ENCODE data around the gene FOXO1.

Gene FOXO1

DNA sequence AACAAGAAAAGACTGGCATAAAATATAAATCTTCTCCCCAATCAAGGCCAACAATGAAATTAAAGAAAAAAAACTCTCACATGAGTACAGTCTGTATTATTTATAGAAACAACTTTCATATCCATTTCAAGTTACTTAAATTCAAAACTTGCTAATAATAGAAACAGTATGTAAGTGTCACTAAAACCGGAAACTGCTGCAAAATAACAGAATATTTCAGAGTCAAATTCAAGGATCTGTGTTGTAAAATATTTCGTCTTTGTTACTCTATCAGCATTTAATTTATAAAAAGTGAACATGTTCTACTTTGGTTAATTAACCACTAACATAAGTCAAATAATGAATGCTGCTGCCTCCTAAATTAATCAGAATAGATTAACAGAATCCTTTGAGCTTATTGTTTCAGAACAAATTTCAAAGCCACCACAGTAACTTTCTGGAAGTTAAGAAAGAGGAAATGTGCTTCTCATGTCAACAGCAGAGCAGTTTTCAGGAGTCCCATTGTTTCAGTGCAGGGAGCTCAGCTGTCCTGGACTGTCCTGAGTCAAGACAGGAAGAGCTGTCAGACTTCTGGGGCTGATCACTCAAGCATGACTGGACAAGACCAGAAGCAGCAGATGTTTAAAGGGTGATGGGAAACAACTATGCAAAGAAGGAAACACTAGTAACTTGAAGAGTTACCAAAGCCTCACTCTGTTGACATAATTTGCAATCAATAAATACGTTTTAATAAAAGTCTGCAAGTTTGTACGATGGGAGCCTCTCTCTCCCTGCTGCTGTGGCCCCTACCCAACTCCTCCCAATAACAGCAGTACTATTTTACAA, 76.9 kb downstream of the FOXO1 start:
- Histone ChIP-seq H3K9ac (ENCODE audit: low read length) (peak overlapping the region; percentile 39), H3K4me1 (ENCODE audit: insufficient read depth, low read length, severe bottlenecking) (peaks cover 87% of the 10 kb centered on the region), H3K27ac (ENCODE audit: low read depth, low read length, poor library complexity, severe bottlenecking) (peak overlapping the region; percentile 90), H3K27me3 (ENCODE audit: insufficient read depth, low read length) (no peaks in the 10 kb centered on the region), H2AFZ (ENCODE audit: low read length) (no peak overlapping the region), H3K36me3 (ENCODE audit: insufficient read depth, low read length) (peaks cover 8% of the 10 kb centered on the region), H3K79me2 (ENCODE audit: insufficient read depth, low read length) (peaks cover 99% of the 10 kb centered on the region), H3F3A (ENCODE audit: insufficient read depth, low read length) (peaks cover 4% of the 10 kb centered on the region; the same call in 1 of the 2 replicates), H4K20me1 (ENCODE audit: insufficient read depth, low read length) (no peaks in the 10 kb centered on the region), H3K4me2 (ENCODE audit: low read length) (peak overlapping the region; percentile 68), H3K9me2 (ENCODE audit: low read depth, low read length) (no peaks in the 10 kb centered on the region), H3K9me3 (ENCODE audit: low read length) (no peaks in the 10 kb centered on the region), H3K4me3 (ENCODE audit: low read depth, low read length, poor library complexity, severe bottlenecking) (peak overlapping the region; percentile 46)
- no peak for TF ChIP-seq EZH2 (IDR thresholded peaks at IDR 0.05; ENCODE audit: borderline replicate concordance, low read length)
- TF ChIP-seq, protein P1, sequence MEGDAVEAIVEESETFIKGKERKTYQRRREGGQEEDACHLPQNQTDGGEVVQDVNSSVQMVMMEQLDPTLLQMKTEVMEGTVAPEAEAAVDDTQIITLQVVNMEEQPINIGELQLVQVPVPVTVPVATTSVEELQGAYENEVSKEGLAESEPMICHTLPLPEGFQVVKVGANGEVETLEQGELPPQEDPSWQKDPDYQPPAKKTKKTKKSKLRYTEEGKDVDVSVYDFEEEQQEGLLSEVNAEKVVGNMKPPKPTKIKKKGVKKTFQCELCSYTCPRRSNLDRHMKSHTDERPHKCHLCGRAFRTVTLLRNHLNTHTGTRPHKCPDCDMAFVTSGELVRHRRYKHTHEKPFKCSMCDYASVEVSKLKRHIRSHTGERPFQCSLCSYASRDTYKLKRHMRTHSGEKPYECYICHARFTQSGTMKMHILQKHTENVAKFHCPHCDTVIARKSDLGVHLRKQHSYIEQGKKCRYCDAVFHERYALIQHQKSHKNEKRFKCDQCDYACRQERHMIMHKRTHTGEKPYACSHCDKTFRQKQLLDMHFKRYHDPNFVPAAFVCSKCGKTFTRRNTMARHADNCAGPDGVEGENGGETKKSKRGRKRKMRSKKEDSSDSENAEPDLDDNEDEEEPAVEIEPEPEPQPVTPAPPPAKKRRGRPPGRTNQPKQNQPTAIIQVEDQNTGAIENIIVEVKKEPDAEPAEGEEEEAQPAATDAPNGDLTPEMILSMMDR (IDR thresholded peaks at IDR 0.05; ENCODE audit: low read length), result no peak

DNA sequence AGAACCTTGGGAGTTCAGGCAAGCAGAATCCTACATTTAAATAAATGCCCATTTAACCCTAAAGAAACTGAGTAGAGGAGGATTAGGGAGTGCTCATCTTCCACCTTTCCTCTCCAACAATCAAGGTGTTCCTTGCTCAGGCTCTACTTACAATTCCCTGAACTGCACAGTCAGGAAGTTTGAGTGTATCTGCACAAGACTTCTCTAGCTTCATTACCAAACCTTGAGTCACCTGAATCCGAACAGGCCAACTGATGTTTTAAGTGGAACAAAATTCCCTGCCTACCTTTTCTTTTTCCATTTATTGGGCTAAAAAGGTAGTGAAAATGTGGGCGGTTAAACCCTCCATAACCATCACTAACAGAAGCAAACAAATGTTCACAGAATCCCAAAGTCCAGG, 78.3 kb downstream of the FOXO1 start:
- peak overlapping the region; percentile 68 for H3K4me2 ChIP-seq (ENCODE audit: low read length)

DNA sequence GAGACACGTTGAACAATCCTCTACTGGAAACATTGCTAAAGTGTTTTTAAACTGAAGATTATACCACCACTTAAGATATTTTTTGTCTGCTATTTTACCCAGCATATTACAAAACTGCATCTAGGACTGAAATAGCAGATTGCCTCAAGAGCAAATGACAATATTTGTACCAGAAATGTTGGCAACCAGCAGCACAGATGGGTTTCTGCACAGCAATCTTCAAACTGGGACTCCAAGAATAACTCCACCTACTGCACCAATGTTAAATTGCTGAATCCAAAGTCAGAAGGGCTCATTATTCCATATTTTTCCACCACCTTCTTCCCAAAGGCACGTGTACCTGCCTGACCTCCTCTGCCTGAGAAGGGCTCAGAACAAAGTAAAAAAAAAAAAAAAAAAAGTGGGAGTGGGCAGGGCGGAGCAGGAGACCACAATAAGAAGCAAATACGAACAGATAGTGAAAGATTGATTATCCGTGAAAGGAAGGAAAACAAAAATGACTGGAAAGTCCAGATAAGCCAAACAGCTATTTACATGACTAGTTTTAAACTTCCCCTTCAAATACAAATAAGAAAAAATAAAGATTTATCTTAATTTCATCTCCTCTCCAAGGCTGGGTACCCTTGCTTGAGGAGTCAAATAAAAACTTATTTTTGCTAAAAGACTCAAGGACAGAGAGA, 79.4 kb downstream of the FOXO1 start:
- peak overlapping the region; percentile 9 for H3K4me3 ChIP-seq (ENCODE audit: low read depth, low read length, poor library complexity, severe bottlenecking)
- H3K27ac ChIP-seq (ENCODE audit: low read depth, low read length, poor library complexity, severe bottlenecking), result peak overlapping the region; percentile 90
- H3K9ac ChIP-seq (ENCODE audit: low read length), result peak overlapping the region; percentile 29
- 0 out of 2 replicates have a peak, but pooled peaks cover 3% of the 10 kb centered on the region for H3K9me3 ChIP-seq (ENCODE audit: low read length)
- H3K4me1 ChIP-seq (ENCODE audit: insufficient read depth, low read length, severe bottlenecking), result peaks cover 71% of the 10 kb centered on the region
- H4K20me1 ChIP-seq (ENCODE audit: insufficient read depth, low read length), result no peaks in the 10 kb centered on the region
- peak overlapping the region; percentile 68 for H3K4me2 ChIP-seq (ENCODE audit: low read length)
- H3K79me2 ChIP-seq (ENCODE audit: insufficient read depth, low read length), result peaks cover 98% of the 10 kb centered on the region
- no peak for TF ChIP-seq EZH2 (IDR thresholded peaks at IDR 0.05; ENCODE audit: borderline replicate concordance, low read length)
- TF ChIP-seq, protein P1 (IDR thresholded peaks at IDR 0.05; ENCODE audit: low read length), result no peak; the same call in 1 of the 2 replicates
- peaks cover 6% of the 10 kb centered on the region for H3F3A ChIP-seq (ENCODE audit: insufficient read depth, low read length)
- no peaks in the 10 kb centered on the region for H3K27me3 ChIP-seq (ENCODE audit: insufficient read depth, low read length)
- H3K36me3 ChIP-seq (ENCODE audit: insufficient read depth, low read length), result peaks cover 20% of the 10 kb centered on the region
- H2AFZ ChIP-seq (ENCODE audit: low read length), result no peak overlapping the region
- no peaks in the 10 kb centered on the region for H3K9me2 ChIP-seq (ENCODE audit: low read depth, low read length)

More for the DNA sequence above, 78.3 kb downstream of the FOXO1 start:
- Histone ChIP-seq H3K9me2 (ENCODE audit: low read depth, low read length) (no peaks in the 10 kb centered on the region), H4K20me1 (ENCODE audit: insufficient read depth, low read length) (no peaks in the 10 kb centered on the region), H3K9me3 (ENCODE audit: low read length) (0 out of 2 replicates have a peak, but pooled peaks cover 1% of the 10 kb centered on the region), H3K4me3 (ENCODE audit: low read depth, low read length, poor library complexity, severe bottlenecking) (peak overlapping the region; percentile 9), H3K36me3 (ENCODE audit: insufficient read depth, low read length) (peaks cover 19% of the 10 kb centered on the region), H3K27me3 (ENCODE audit: insufficient read depth, low read length) (no peaks in the 10 kb centered on the region), H2AFZ (ENCODE audit: low read length) (no peak overlapping the region), H3K9ac (ENCODE audit: low read length) (peak overlapping the region; percentile 29; the same call in 1 of the 2 replicates), H3K4me1 (ENCODE audit: insufficient read depth, low read length, severe bottlenecking) (peaks cover 73% of the 10 kb centered on the region), H3K79me2 (ENCODE audit: insufficient read depth, low read length) (peaks cover 98% of the 10 kb centered on the region), H3F3A (ENCODE audit: insufficient read depth, low read length) (peaks cover 4% of the 10 kb centered on the region; the same call in 1 of the 2 replicates), H3K27ac (ENCODE audit: low read depth, low read length, poor library complexity, severe bottlenecking) (peak overlapping the region; percentile 90)
- TF ChIP-seq, protein P1 (IDR thresholded peaks at IDR 0.05; ENCODE audit: low read length), result no peak
- TF ChIP-seq EZH2 (IDR thresholded peaks at IDR 0.05; ENCODE audit: borderline replicate concordance, low read length), result no peak
